Measurements from ENCODE around the gene MPP1.
"Not testable (repeated sequence)": the region's sequence is repeated elsewhere in the genome, so short reads cannot be mapped to it uniquely, and the experiment has no call there.

MPP1 gene

GRCh38 chrX:154822029-154822428, 16.7 kb upstream of the MPP1 start:
- Histone ChIP-seq H3K4me2 (ENCODE audit: low read length) (peak overlapping the region; percentile 43), H4K20me1 (ENCODE audit: insufficient read depth, low read length) (no peaks in the 10 kb centered on the region), H3K27me3 (ENCODE audit: low read depth, low read length) (no peaks in the 10 kb centered on the region), H3K4me1 (ENCODE audit: low read length) (peaks cover 60% of the 10 kb centered on the region), H3K36me3 (replicated peaks; ENCODE audit: low read depth, low read length) (no peaks in the 10 kb centered on the region), H3K27ac (ENCODE audit: low read length) (peak overlapping the region; percentile 60), H3K9ac (ENCODE audit: low read length) (no peak overlapping the region; the same call in 1 of the 2 replicates), H2AFZ (ENCODE audit: low read depth, low read length) (no peak overlapping the region), H3K9me3 (ENCODE audit: insufficient read depth, low read length) (no peaks in the 10 kb centered on the region), H3K79me2 (ENCODE audit: low read length) (no peaks in the 10 kb centered on the region), H3K4me3 (ENCODE audit: low read length) (no peak overlapping the region)
- TF ChIP-seq CTCF (IDR thresholded peaks at IDR 0.05; ENCODE audit: low read depth, low read length) = no peak
- TF ChIP-seq EZH2phosphoT487 (IDR thresholded peaks at IDR 0.05; ENCODE audit: low read depth) = no peak

GRCh38 chrX:154821523-154821922, 16.2 kb upstream of the MPP1 start:
- Histone ChIP-seq H3K79me2 (ENCODE audit: low read length) (no peaks in the 10 kb centered on the region), H3K27ac (ENCODE audit: low read length) (0 out of 2 replicates have a peak overlapping the region, but pooled peaks have one; percentile 60), H3K27me3 (ENCODE audit: low read depth, low read length) (no peaks in the 10 kb centered on the region), H3K4me2 (ENCODE audit: low read length) (no peak overlapping the region), H2AFZ (ENCODE audit: low read depth, low read length) (no peak overlapping the region), H3K4me3 (ENCODE audit: low read length) (no peak overlapping the region), H3K36me3 (replicated peaks; ENCODE audit: low read depth, low read length) (no peaks in the 10 kb centered on the region), H3K9ac (ENCODE audit: low read length) (no peak overlapping the region), H3K4me1 (ENCODE audit: low read length) (peaks cover 55% of the 10 kb centered on the region), H4K20me1 (ENCODE audit: insufficient read depth, low read length) (no peaks in the 10 kb centered on the region), H3K9me3 (ENCODE audit: insufficient read depth, low read length) (no peaks in the 10 kb centered on the region)
- no peak for TF ChIP-seq EZH2phosphoT487 (IDR thresholded peaks at IDR 0.05; ENCODE audit: low read depth)
- no peak for TF ChIP-seq CTCF (IDR thresholded peaks at IDR 0.05; ENCODE audit: low read depth, low read length)

GRCh38 chrX:154819771-154820341, 14.6 kb upstream of the MPP1 start:
- Histone ChIP-seq H3K27ac (ENCODE audit: low read length) (peak overlapping the region; percentile 96), H3K27me3 (ENCODE audit: low read depth, low read length) (no peaks in the 10 kb centered on the region), H3K36me3 (replicated peaks; ENCODE audit: low read depth, low read length) (no peaks in the 10 kb centered on the region), H3K79me2 (ENCODE audit: low read length) (no peaks in the 10 kb centered on the region), H3K4me3 (ENCODE audit: low read length) (peak overlapping the region; percentile 73), H3K4me1 (ENCODE audit: low read length) (peaks cover 50% of the 10 kb centered on the region), H3K9me3 (ENCODE audit: insufficient read depth, low read length) (no peaks in the 10 kb centered on the region), H4K20me1 (ENCODE audit: insufficient read depth, low read length) (no peaks in the 10 kb centered on the region), H3K4me2 (ENCODE audit: low read length) (peak overlapping the region; percentile 99), H3K9ac (ENCODE audit: low read length) (peak overlapping the region; percentile 74), H2AFZ (ENCODE audit: low read depth, low read length) (peak overlapping the region; percentile 92; the same call in 1 of the 2 replicates)
- no peak for TF ChIP-seq CTCF (IDR thresholded peaks at IDR 0.05; ENCODE audit: low read depth, low read length)

GRCh38 chrX:154818916-154819770, 13.9 kb upstream of the MPP1 start:
- Histone ChIP-seq H4K20me1 (ENCODE audit: insufficient read depth, low read length) (no peaks in the 10 kb centered on the region), H3K4me3 (ENCODE audit: low read length) (peak overlapping the region; percentile 73), H3K4me1 (ENCODE audit: low read length) (peaks cover 50% of the 10 kb centered on the region), H3K27me3 (ENCODE audit: low read depth, low read length) (no peaks in the 10 kb centered on the region), H3K9me3 (ENCODE audit: insufficient read depth, low read length) (no peaks in the 10 kb centered on the region), H2AFZ (ENCODE audit: low read depth, low read length) (peak overlapping the region; percentile 92), H3K36me3 (replicated peaks; ENCODE audit: low read depth, low read length) (no peaks in the 10 kb centered on the region), H3K9ac (ENCODE audit: low read length) (peak overlapping the region; percentile 74), H3K4me2 (ENCODE audit: low read length) (peak overlapping the region; percentile 99), H3K79me2 (ENCODE audit: low read length) (no peaks in the 10 kb centered on the region), H3K27ac (ENCODE audit: low read length) (peak overlapping the region; percentile 96)
- TF ChIP-seq EZH2phosphoT487 (IDR thresholded peaks at IDR 0.05; ENCODE audit: low read depth) = no peak
- TF ChIP-seq CTCF (IDR thresholded peaks at IDR 0.05; ENCODE audit: low read depth, low read length) = no peak

GRCh38 chrX:154817048-154817618, 11.8 kb upstream of the MPP1 start:
- H3K36me3 ChIP-seq (replicated peaks; ENCODE audit: low read depth, low read length); H3K4me2 ChIP-seq (ENCODE audit: low read length); H3K9me3 ChIP-seq (ENCODE audit: insufficient read depth, low read length); H2AFZ ChIP-seq (ENCODE audit: low read depth, low read length); H3K4me3 ChIP-seq (ENCODE audit: low read length); H3K27me3 ChIP-seq (ENCODE audit: low read depth, low read length); H3K27ac ChIP-seq (ENCODE audit: low read length); H3K79me2 ChIP-seq (ENCODE audit: low read length); H4K20me1 ChIP-seq (ENCODE audit: insufficient read depth, low read length); H3K9ac ChIP-seq (ENCODE audit: low read length): not testable (repeated sequence)
- H3K4me1 ChIP-seq (ENCODE audit: low read length) = peaks cover 34% of the 10 kb centered on the region
